Measurements from ENCODE around the gene TFG.

TFG gene

GRCh38 chr3:100717637-100718487 is 8.6 kb downstream of the TFG start:
- no peak overlapping the region for H3K4me3 ChIP-seq (ENCODE audit: low read length)
- no peak for DNase-seq (ENCODE audit: low read depth)
- TF ChIP-seq CTCF (IDR thresholded peaks at IDR 0.05; ENCODE audit: insufficient read depth, low read depth, low read length, missing control alignments) = no peak

GRCh38 chr3:100719136-100719535 is 9.8 kb downstream of the TFG start:
- DNase-seq (ENCODE audit: low read depth) = no peak
- TF ChIP-seq CTCF (IDR thresholded peaks at IDR 0.05; ENCODE audit: insufficient read depth, low read depth, low read length, missing control alignments) = no peak
- no peak overlapping the region for H3K4me3 ChIP-seq (ENCODE audit: low read length)

GRCh38 chr3:100720426-100720825 is 11.1 kb downstream of the TFG start:
- TF ChIP-seq CTCF (IDR thresholded peaks at IDR 0.05; ENCODE audit: insufficient read depth, low read depth, low read length, missing control alignments) = no peak
- no peak overlapping the region for H3K4me3 ChIP-seq (ENCODE audit: low read length)
- no peak for DNase-seq (ENCODE audit: low read depth)

- no peak for TF ChIP-seq CTCF (IDR thresholded peaks at IDR 0.05; ENCODE audit: insufficient read depth, low read depth, low read length, missing control alignments)
- no peak for DNase-seq (ENCODE audit: low read depth)
- no peak overlapping the region for H3K4me3 ChIP-seq (ENCODE audit: low read length)
Measured at GRCh38 chr3:100725935-100726513, 16.7 kb downstream of the TFG start.

- no peak for TF ChIP-seq CTCF (IDR thresholded peaks at IDR 0.05; ENCODE audit: insufficient read depth, low read depth, low read length, missing control alignments)
- no peak for DNase-seq (ENCODE audit: low read depth)
Measured at GRCh38 chr3:100726706-100727105, 17.4 kb downstream of the TFG start.

GRCh38 chr3:100730524-100730923 is 21.2 kb downstream of the TFG start:
- DNase-seq (ENCODE audit: low read depth) = no peak
- no peak overlapping the region for H3K4me3 ChIP-seq (ENCODE audit: low read length)
- no peak for TF ChIP-seq CTCF (IDR thresholded peaks at IDR 0.05; ENCODE audit: insufficient read depth, low read depth, low read length, missing control alignments)

More at GRCh38 chr3:100726706-100727105, 17.4 kb downstream of the TFG start:
- no peak overlapping the region for H3K4me3 ChIP-seq (ENCODE audit: low read length)

Data from epithelial cell of esophagus (primary cell).